ENCODE results near the gene STAG2. TPM values are rescaled to one million over a fixed set of nuclear protein-coding genes. Genes with fewer than 3 reads are reported as not detected.

The STAG2 gene
- total and polyA plus RNA-seq, 4 experiments from 2014 or later, result 47.8 to 124 (median 87.2) TPM

DNA sequence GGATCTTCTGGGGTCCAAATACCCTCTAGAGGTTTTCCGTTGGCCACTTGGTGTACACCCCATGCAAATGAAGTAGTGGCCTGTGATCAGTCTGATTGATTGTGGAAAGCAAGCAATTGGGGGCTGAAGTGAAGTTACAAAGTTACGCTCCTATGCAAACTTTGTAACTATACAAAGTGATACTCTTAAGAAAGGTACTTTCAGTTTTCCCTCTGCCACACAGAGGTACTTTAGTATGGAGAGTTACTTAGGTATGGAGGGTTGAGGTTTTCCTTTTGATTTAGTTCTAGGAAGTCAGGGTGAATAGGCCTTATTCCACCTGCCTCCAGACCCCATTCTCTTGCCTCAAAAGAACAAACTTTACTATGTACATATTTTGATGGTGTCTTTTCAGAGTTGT is 28.7 kb downstream of the STAG2 start:
- ChIA-PET POLR2A (ENCODE audit: partially characterized antibody) (interaction anchor here (1.2 kb wide), 1 partner anchor 11 kb away, joined by 3 read pairs; no protein-coding TSS in a partner anchor), CTCF (ENCODE audit: partially characterized antibody) (no interaction called here)
- H3K36me3 ChIP-seq (ENCODE audit: insufficient read depth, low read length), result no peaks in the 10 kb centered on the region
- DNase-seq, result no peak
- peak overlapping the region in 6 of 7 donors; percentile 20 to 84 (median 52) for H3K27ac Mint-ChIP-seq
- H3K27ac ChIP-seq (ENCODE audit: low read depth, low read length), result peak overlapping the region; percentile 9
- intact Hi-C loops (cut with micrococcal nuclease), result no loop called here
- H3K4me1 Mint-ChIP-seq, result peaks cover 28 to 71% (median 52%) of the 10 kb centered on the region in 4 donors
- peaks cover 3 to 18% of the 10 kb centered on the region in 2 donors for H3K36me3 Mint-ChIP-seq
- H3K4me3 ChIP-seq (ENCODE audit: low read length in 2 of 2), result no peak overlapping the region
- peak overlapping the region; percentile 37 to 82 (median 64) for H3K4me3 Mint-ChIP-seq
- H3K9me3 ChIP-seq (ENCODE audit: control insufficient read depth in 1 of 2, low read length in 2 of 2), result no peaks in the 10 kb centered on the region
- no peaks in the 10 kb centered on the region for H3K27me3 ChIP-seq (ENCODE audit: insufficient read depth, low read length)
- peaks cover 0 to 2% (median 0%) of the 10 kb centered on the region in 8 donors for H3K9me3 Mint-ChIP-seq
- peaks cover 45% of the 10 kb centered on the region for H3K4me1 ChIP-seq (ENCODE audit: insufficient read depth, low read length)
- no peaks in the 10 kb centered on the region for H3K27me3 Mint-ChIP-seq

- peaks cover 41% of the 10 kb centered on the region for H3K4me1 ChIP-seq (ENCODE audit: insufficient read depth, low read length)
- H3K4me3 ChIP-seq (ENCODE audit: low read length in 2 of 2), result no peak overlapping the region
- DNase-seq, result no peak
- H3K27ac ChIP-seq (ENCODE audit: low read depth, low read length), result peak overlapping the region; percentile 9
- H3K27ac Mint-ChIP-seq, result peak overlapping the region in 6 of 7 donors; percentile 7 to 66 (median 47)
- H3K27me3 ChIP-seq (ENCODE audit: insufficient read depth, low read length), result no peaks in the 10 kb centered on the region
- peaks cover 28 to 70% (median 51%) of the 10 kb centered on the region in 4 donors for H3K4me1 Mint-ChIP-seq
- H3K36me3 ChIP-seq (ENCODE audit: insufficient read depth, low read length), result no peaks in the 10 kb centered on the region
- intact Hi-C loops (cut with micrococcal nuclease), result no loop called here
- H3K36me3 Mint-ChIP-seq, result peaks cover 3 to 18% of the 10 kb centered on the region in 2 donors
- ChIA-PET POLR2A (ENCODE audit: partially characterized antibody) (interaction anchor here (1.2 kb wide), 1 partner anchor 12 kb away, joined by 3 read pairs; no protein-coding TSS in a partner anchor), CTCF (ENCODE audit: partially characterized antibody) (no interaction called here)
- H3K9me3 Mint-ChIP-seq, result peaks cover 0 to 2% (median 0%) of the 10 kb centered on the region in 8 donors
- H3K4me3 Mint-ChIP-seq, result peak overlapping the region in 5 of 8 donors; percentile 48 to 82 (median 71)
- H3K9me3 ChIP-seq (ENCODE audit: control insufficient read depth in 1 of 2, low read length in 2 of 2), result no peaks in the 10 kb centered on the region
- H3K27me3 Mint-ChIP-seq, result no peaks in the 10 kb centered on the region
These were observed 29.1 kb downstream of the STAG2 start for GRCh38 chrX:123990602-123991001.

- POLR2A ChIA-PET (ENCODE audit: partially characterized antibody), result no interaction called here
- no peaks in the 10 kb centered on the region for H3K27me3 Mint-ChIP-seq
These were observed 31.8 kb downstream of the STAG2 start for GRCh38 chrX:123993326-123993725.

DNA sequence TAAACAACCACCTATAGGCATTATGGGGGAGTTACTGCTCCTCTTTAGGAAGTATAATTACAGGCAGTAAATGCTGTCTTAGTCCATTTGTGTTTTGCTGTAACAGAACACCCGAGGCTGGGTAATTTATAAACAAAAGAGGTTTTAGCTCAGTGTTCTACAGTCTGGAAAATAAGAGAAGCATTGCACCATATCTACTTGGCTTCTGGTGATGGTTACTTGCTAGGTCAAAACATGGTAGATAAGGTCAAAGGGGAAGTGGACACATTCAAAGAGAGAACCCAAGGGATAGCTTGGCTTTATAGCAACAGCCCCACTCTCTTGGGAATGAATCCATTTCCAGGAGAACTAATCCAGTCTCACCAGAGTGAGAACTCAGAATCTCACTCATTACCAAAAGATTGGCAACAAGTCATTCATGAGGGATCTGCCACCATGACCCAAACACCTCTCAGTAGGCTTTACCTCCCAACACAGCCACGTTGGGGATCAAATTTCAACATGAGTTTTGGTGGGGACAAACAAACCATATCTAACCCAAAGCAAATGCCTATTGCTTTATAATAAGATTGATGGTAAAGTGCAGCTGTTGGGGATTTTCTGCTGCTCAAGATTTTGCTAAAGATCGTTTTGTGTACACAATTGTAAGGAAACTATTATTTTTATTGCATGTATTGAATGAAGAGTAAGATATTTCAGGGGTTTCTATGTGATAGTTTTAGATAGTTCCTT is 32.6 kb downstream of the STAG2 start:
- Histone ChIP-seq H3K9me3 (ENCODE audit: control insufficient read depth in 1 of 2, low read length in 2 of 2) (no peaks in the 10 kb centered on the region), H3K27ac (ENCODE audit: low read depth, low read length) (no peak overlapping the region), H3K36me3 (ENCODE audit: insufficient read depth, low read length) (no peaks in the 10 kb centered on the region), H3K4me1 (ENCODE audit: insufficient read depth, low read length) (peaks cover 23% of the 10 kb centered on the region), H3K27me3 (ENCODE audit: insufficient read depth, low read length) (no peaks in the 10 kb centered on the region), H3K4me3 (ENCODE audit: low read length in 2 of 2) (no peak overlapping the region)
- Mint-ChIP-seq H3K4me1 (peaks cover 16 to 59% (median 46%) of the 10 kb centered on the region in 4 donors), H3K27me3 (no peaks in the 10 kb centered on the region), H3K36me3 (peaks cover 3 to 18% of the 10 kb centered on the region in 2 donors), H3K4me3 (no peak overlapping the region), H3K27ac (peak overlapping the region in 2 of 7 donors; percentile 3 to 15), H3K9me3 (peaks cover 0 to 2% (median 0%) of the 10 kb centered on the region in 8 donors)
- ChIA-PET CTCF (ENCODE audit: partially characterized antibody) (interaction anchor here (1.0 kb wide), 1 partner anchor 9 kb away, joined by 3 read pairs; no protein-coding TSS in a partner anchor), POLR2A (ENCODE audit: partially characterized antibody) (no interaction called here)
- DNase-seq, result no peak
- intact Hi-C loops (cut with micrococcal nuclease), result no loop called here

More at GRCh38 chrX:123993326-123993725, 31.8 kb downstream of the STAG2 start:
- H3K4me3 Mint-ChIP-seq, result no peak overlapping the region
- Histone ChIP-seq H3K27me3 (ENCODE audit: insufficient read depth, low read length) (no peaks in the 10 kb centered on the region), H3K9me3 (ENCODE audit: control insufficient read depth in 1 of 2, low read length in 2 of 2) (no peaks in the 10 kb centered on the region), H3K4me1 (ENCODE audit: insufficient read depth, low read length) (peaks cover 27% of the 10 kb centered on the region), H3K4me3 (ENCODE audit: low read length in 2 of 2) (no peak overlapping the region), H3K27ac (ENCODE audit: low read depth, low read length) (no peak overlapping the region), H3K36me3 (ENCODE audit: insufficient read depth, low read length) (no peaks in the 10 kb centered on the region)
- intact Hi-C loops (cut with micrococcal nuclease), result no loop called here
- H3K9me3 Mint-ChIP-seq, result peaks cover 0 to 2% (median 0%) of the 10 kb centered on the region in 8 donors
- H3K4me1 Mint-ChIP-seq, result peaks cover 21 to 64% (median 51%) of the 10 kb centered on the region in 4 donors
- CTCF ChIA-PET (ENCODE audit: partially characterized antibody), result no interaction called here
- no peak overlapping the region for H3K27ac Mint-ChIP-seq
- no peak for DNase-seq
- peaks cover 3 to 20% of the 10 kb centered on the region in 2 donors for H3K36me3 Mint-ChIP-seq

DNA sequence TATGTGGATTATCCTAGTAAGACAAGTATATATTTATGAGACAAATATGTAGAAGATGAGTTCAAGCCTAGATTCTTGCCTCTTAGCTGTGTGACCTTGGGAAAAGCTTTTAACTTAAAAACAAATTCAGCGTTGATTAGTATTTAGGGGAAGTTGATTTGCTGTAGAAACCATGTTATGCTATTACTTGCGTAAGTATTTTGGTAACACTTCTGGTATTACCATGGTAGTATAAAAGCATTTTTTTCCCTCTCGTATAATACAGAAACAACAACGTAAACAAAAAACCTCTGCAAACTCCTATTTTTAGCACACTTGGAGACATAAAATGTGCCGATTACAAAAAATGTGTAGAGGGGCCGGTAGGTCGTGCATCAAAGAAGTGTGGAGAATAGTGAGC is 33.2 kb downstream of the STAG2 start:
- no peak overlapping the region for H3K4me3 Mint-ChIP-seq
- peak overlapping the region in 3 of 7 donors; percentile 3 to 65 (median 15) for H3K27ac Mint-ChIP-seq
- DNase-seq, result no peak
- H3K4me3 ChIP-seq (ENCODE audit: low read length in 2 of 2), result no peak overlapping the region
- H3K27ac ChIP-seq (ENCODE audit: low read depth, low read length), result no peak overlapping the region
- CTCF ChIA-PET (ENCODE audit: partially characterized antibody), result interaction anchor here (1.0 to 1.1 kb wide), 2 partner anchors 10 to 24 kb away, joined by 3 read pairs; no protein-coding TSS in a partner anchor
- H3K9me3 Mint-ChIP-seq, result peaks cover 0 to 2% (median 0%) of the 10 kb centered on the region in 8 donors
- H3K27me3 Mint-ChIP-seq, result no peaks in the 10 kb centered on the region
- intact Hi-C loops (cut with micrococcal nuclease), result no loop called here
- peaks cover 3 to 20% of the 10 kb centered on the region in 2 donors for H3K36me3 Mint-ChIP-seq
- H3K4me1 Mint-ChIP-seq, result peaks cover 17 to 61% (median 48%) of the 10 kb centered on the region in 4 donors
- H3K36me3 ChIP-seq (ENCODE audit: insufficient read depth, low read length), result no peaks in the 10 kb centered on the region
- H3K27me3 ChIP-seq (ENCODE audit: insufficient read depth, low read length), result no peaks in the 10 kb centered on the region
- peaks cover 22% of the 10 kb centered on the region for H3K4me1 ChIP-seq (ENCODE audit: insufficient read depth, low read length)
- POLR2A ChIA-PET (ENCODE audit: partially characterized antibody), result no interaction called here
- no peaks in the 10 kb centered on the region for H3K9me3 ChIP-seq (ENCODE audit: control insufficient read depth in 1 of 2, low read length in 2 of 2)

- POLR2A ChIA-PET (ENCODE audit: partially characterized antibody), result no interaction called here
- Mint-ChIP-seq H3K36me3 (peaks cover 0 to 4% of the 10 kb centered on the region in 2 donors), H3K4me1 (peaks cover 19 to 45% (median 33%) of the 10 kb centered on the region in 4 donors), H3K4me3 (no peak overlapping the region), H3K27me3 (no peaks in the 10 kb centered on the region), H3K27ac (no peak overlapping the region), H3K9me3 (no peaks in the 10 kb centered on the region)
- CTCF ChIA-PET (ENCODE audit: partially characterized antibody), result no interaction called here
- Histone ChIP-seq H3K27me3 (ENCODE audit: insufficient read depth, low read length) (no peaks in the 10 kb centered on the region), H3K4me3 (ENCODE audit: low read length in 2 of 2) (no peak overlapping the region), H3K27ac (ENCODE audit: low read depth, low read length) (no peak overlapping the region), H3K4me1 (ENCODE audit: insufficient read depth, low read length) (peaks cover 22% of the 10 kb centered on the region), H3K9me3 (ENCODE audit: control insufficient read depth in 1 of 2, low read length in 2 of 2) (no peaks in the 10 kb centered on the region), H3K36me3 (ENCODE audit: insufficient read depth, low read length) (no peaks in the 10 kb centered on the region)
- no peak for DNase-seq
- intact Hi-C loops (cut with micrococcal nuclease), result no loop called here
These were observed 40.1 kb downstream of the STAG2 start for GRCh38 chrX:124001581-124001980.

- H3K9me3 ChIP-seq (ENCODE audit: control insufficient read depth in 1 of 2, low read length in 2 of 2), result no peaks in the 10 kb centered on the region
- POLR2A ChIA-PET (ENCODE audit: partially characterized antibody), result no interaction called here
- CTCF ChIA-PET (ENCODE audit: partially characterized antibody), result no interaction called here
- peaks cover 30 to 67% (median 44%) of the 10 kb centered on the region in 4 donors for H3K4me1 Mint-ChIP-seq
- H3K4me1 ChIP-seq (ENCODE audit: insufficient read depth, low read length), result peaks cover 34% of the 10 kb centered on the region
- intact Hi-C loops (cut with micrococcal nuclease), result no loop called here
- H3K27me3 ChIP-seq (ENCODE audit: insufficient read depth, low read length), result no peaks in the 10 kb centered on the region
- no peaks in the 10 kb centered on the region for H3K36me3 ChIP-seq (ENCODE audit: insufficient read depth, low read length)
- no peaks in the 10 kb centered on the region for H3K9me3 Mint-ChIP-seq
- peaks cover 0 to 8% of the 10 kb centered on the region in 2 donors for H3K36me3 Mint-ChIP-seq
- H3K4me3 Mint-ChIP-seq, result peak overlapping the region in 2 of 8 donors; percentile 1 to 4
- no peak for DNase-seq
- no peak overlapping the region for H3K4me3 ChIP-seq (ENCODE audit: low read length in 2 of 2)
- H3K27ac Mint-ChIP-seq, result peak overlapping the region in 4 of 7 donors; percentile 1 to 83 (median 8)
- no peak overlapping the region for H3K27ac ChIP-seq (ENCODE audit: low read depth, low read length)
- no peaks in the 10 kb centered on the region for H3K27me3 Mint-ChIP-seq
These were observed 43.7 kb downstream of the STAG2 start for GRCh38 chrX:124005228-124005627.

Measured in CD4-positive, alpha-beta memory T cell (primary cell).